PC-9 (cell line): ENCODE measurements around the gene ZBBX. TPM values are rescaled to one million over a fixed set of nuclear protein-coding genes. Genes with fewer than 3 reads are reported as not detected.
A peak's percentile ranks its signal among the peaks of the same experiment; 100 is the strongest.

Experiments
- BruUV-seq: library from RNA; stranded (reverse); fragments of 400-500 nt; replicated peaks from 2 replicates; lab custom pipeline; 2021; lab: Mats Ljungman, UMichigan
- CTCF ChIA-PET: fragments of 300-600 bp; sonication (Branson Sonifier 250); formaldehyde crosslinking; loops from one replicate; lab custom pipeline; 2022; ENCODE audit warnings: antibody characterized with exemption; lab: Charles Lee
- POLR2A ChIA-PET: fragments of 300-600 bp; sonication (Branson Sonifier 250); formaldehyde crosslinking; loops from one replicate; lab custom pipeline; 2022; ENCODE audit warnings: antibody characterized with exemption; ENCODE audit not compliant: unreplicated experiment; lab: Charles Lee
- DNase-seq, 2 experiments: peaks; one replicate each; pipeline versions ENCODE4 v3.0.0 to v3.0.0-alpha.2; 2015 to 2022; ENCODE audit warnings: mixed read lengths in 1 of 2
- H2AFZ ChIP-seq: fragments of 200-600 bp; sonication (generic); 2 replicates; pipeline ENCODE4 v1.8.1; 2017; ENCODE audit warnings: antibody characterized with exemption
- H3F3A ChIP-seq: fragments of 200-600 bp; sonication (generic); 2 replicates; pipeline ENCODE4 v1.8.1; 2017; ENCODE audit warnings: antibody characterized with exemption, mild to moderate bottlenecking, low read depth; ENCODE audit not compliant: insufficient read depth
- H3K27ac ChIP-seq: fragments of 200-600 bp; sonication (generic); 2 replicates; pipeline ENCODE4 v1.6.1; 2016; ENCODE audit warnings: mixed run types
- H3K27me3 ChIP-seq: fragments of 200-600 bp; sonication (generic); 2 replicates; pipeline ENCODE4 v1.6.1; 2016; ENCODE audit warnings: low read depth, mixed run types; ENCODE audit not compliant: insufficient read depth
- H3K36me3 ChIP-seq: fragments of 200-600 bp; sonication (generic); 2 replicates; pipeline ENCODE4 v1.6.1; 2016; ENCODE audit warnings: low read depth, mixed run types
- H3K4me1 ChIP-seq: fragments of 200-600 bp; sonication (generic); replicated peaks from 2 replicates; pipeline ENCODE4 v1.6.1; 2016; ENCODE audit warnings: mixed run types; ENCODE audit not compliant: insufficient read depth
- H3K4me2 ChIP-seq: fragments of 200-600 bp; sonication (generic); 2 replicates; pipeline ENCODE4 v1.6.1; 2017; ENCODE audit warnings: mixed run types
- H3K4me3 ChIP-seq: fragments of 200-600 bp; sonication (generic); 2 replicates; pipeline ENCODE4 v1.6.1; 2016; ENCODE audit warnings: mixed run types
- H3K79me2 ChIP-seq: fragments of 200-600 bp; sonication (generic); 2 replicates; pipeline ENCODE4 v1.6.1; 2017; ENCODE audit warnings: low read depth, mixed run types
- H3K9me2 ChIP-seq: fragments of 200-600 bp; sonication (generic); 2 replicates; pipeline ENCODE4 v1.8.1; 2017; ENCODE audit warnings: mild to moderate bottlenecking; ENCODE audit not compliant: insufficient read depth
- H3K9me3 ChIP-seq: fragments of 200-600 bp; sonication (generic); 2 replicates; pipeline ENCODE4 v1.8.1; 2016; ENCODE audit warnings: low read depth; ENCODE audit not compliant: insufficient read depth
- H4K20me1 ChIP-seq: fragments of 200-600 bp; sonication (generic); 2 replicates; pipeline ENCODE4 v1.8.1; 2017; ENCODE audit not compliant: insufficient read depth
- CTCF ChIP-seq: fragments of 200-600 bp; sonication (generic); conservative IDR thresholded peaks from 2 replicates; pipeline ENCODE4 v1.6.1; 2017; ENCODE audit warnings: mixed run types, antibody characterized with exemption, mild to moderate bottlenecking, moderate library complexity
- EZH2 ChIP-seq: fragments of 200-600 bp; sonication (generic); IDR thresholded peaks from 2 replicates; pipeline ENCODE4 v1.8.0; 2017; ENCODE audit warnings: antibody characterized with exemption, low read depth
- intact Hi-C: fragments of 100-400 bp; cut with micrococcal nuclease; formaldehyde crosslinking; loops from one replicate; pipeline ENCODE4 v1.10.0; 2022; ENCODE audit not compliant: unreplicated experiment
- total RNA-seq: library from RNA; stranded (reverse); gene quantifications from 2 replicates; pipeline ENCODE4 v1.2.3, GENCODE V29; 2021

Gene ZBBX
- total RNA-seq, 1 experiment from 2014 or later, result 0.85 TPM

GRCh38 chr3:167355446-167355845, 24.7 kb downstream of the ZBBX start:
- Histone ChIP-seq H3K4me3 (no peak overlapping the region), H3F3A (no peaks in the 10 kb centered on the region), H3K9me3 (no peaks in the 10 kb centered on the region; the same call in 1 of the 2 replicates), H2AFZ (no peak overlapping the region), H4K20me1 (no peaks in the 10 kb centered on the region; the same call in 1 of the 2 replicates), H3K4me2 (no peak overlapping the region), H3K27ac (no peak overlapping the region), H3K36me3 (no peaks in the 10 kb centered on the region), H3K27me3 (no peaks in the 10 kb centered on the region), H3K4me1 (no peaks in the 10 kb centered on the region), H3K79me2 (no peaks in the 10 kb centered on the region), H3K9me2 (no peaks in the 10 kb centered on the region)
- no peak for DNase-seq
- BruUV-seq, result no TSS peak
- ChIA-PET POLR2A (interaction anchor here (0.6 kb wide), 1 partner anchor 38 kb away, joined by 8 read pairs; no protein-coding TSS in a partner anchor), CTCF (no interaction called here)
- intact Hi-C loops, result no loop called here
- TF ChIP-seq CTCF (no peak), EZH2 (no peak)

GRCh38 chr3:167354751-167355150, 25.3 kb downstream of the ZBBX start:
- no peaks in the 10 kb centered on the region; the same call in 1 of the 2 replicates for H4K20me1 ChIP-seq
- H3K27ac ChIP-seq, result no peak overlapping the region
- no peaks in the 10 kb centered on the region for H3K27me3 ChIP-seq
- no peak overlapping the region for H3K4me2 ChIP-seq
- no peak overlapping the region for H2AFZ ChIP-seq
- no peaks in the 10 kb centered on the region for H3K4me1 ChIP-seq
- ChIA-PET POLR2A (no interaction called here), CTCF (no interaction called here)
- no peaks in the 10 kb centered on the region for H3K79me2 ChIP-seq
- no peaks in the 10 kb centered on the region for H3K9me2 ChIP-seq
- no peak for TF ChIP-seq CTCF
- no TSS peak for BruUV-seq
- no peaks in the 10 kb centered on the region for H3K36me3 ChIP-seq
- intact Hi-C loops, result no loop called here
- H3K9me3 ChIP-seq, result no peaks in the 10 kb centered on the region; the same call in 1 of the 2 replicates
- H3K4me3 ChIP-seq, result no peak overlapping the region
- no peak for DNase-seq
- H3F3A ChIP-seq, result no peaks in the 10 kb centered on the region

- CTCF ChIA-PET, result no interaction called here
- Histone ChIP-seq H3K79me2 (no peaks in the 10 kb centered on the region), H3K4me2 (no peak overlapping the region), H3K4me1 (no peaks in the 10 kb centered on the region), H2AFZ (no peak overlapping the region), H3K36me3 (no peaks in the 10 kb centered on the region), H3K27ac (no peak overlapping the region), H3K9me2 (no peaks in the 10 kb centered on the region), H3K9me3 (no peaks in the 10 kb centered on the region; the same call in 1 of the 2 replicates), H3F3A (no peaks in the 10 kb centered on the region), H3K27me3 (no peaks in the 10 kb centered on the region), H4K20me1 (no peaks in the 10 kb centered on the region), H3K4me3 (no peak overlapping the region)
- TF ChIP-seq CTCF, result peak; percentile 66
- no peak for TF ChIP-seq EZH2
- intact Hi-C loops, result no loop called here
- no TSS peak for BruUV-seq
- DNase-seq, result peak in 1 of 2 experiments; percentile 18
- POLR2A ChIA-PET, result interaction anchor here (0.6 kb wide), 1 partner anchor 1465 kb away, joined by 12 read pairs; no protein-coding TSS in a partner anchor
Observed at GRCh38 chr3:167350245-167350862, 29.7 kb downstream of the ZBBX start.
